Naive thymus-derived CD4-positive, alpha-beta T cell (primary cell): ENCODE results near the gene PRM3. TPM values are rescaled to one million over a fixed set of nuclear protein-coding genes. Genes with fewer than 3 reads are reported as not detected.

ENCODE experiments used
- ATAC-seq: fragments of 150-1000 bp; cut with Tn5 transposase; 2 replicates; pipeline ENCODE4 v1.10.0; 2021; ENCODE audit warnings: mild to moderate bottlenecking, moderate library complexity
- CTCF ChIA-PET: fragments of 350-600 bp; sonication (Branson Sonifier 250); formaldehyde crosslinking; loops from one replicate; lab custom pipeline; 2021; ENCODE audit warnings: antibody characterized with exemption; lab: Charles Lee
- POLR2A ChIA-PET: fragments of 350-600 bp; sonication (Branson Sonifier 250); formaldehyde crosslinking; loops from one replicate; lab custom pipeline; 2021; ENCODE audit warnings: antibody characterized with exemption, inconsistent platforms; lab: Charles Lee
- DNase-seq, 9 donors: peaks; one replicate each; pipeline versions ENCODE4 v3.0.0 to v3.0.0-alpha.2; 2020 to 2022; ENCODE audit warnings: mixed read lengths in 1 of 9
- H3K27ac ChIP-seq: one replicate; pipeline ENCODE4 v1.7.0; 2013; ENCODE audit warnings: mild to moderate bottlenecking, low read depth, low read length, moderate library complexity
- H3K27me3 ChIP-seq, 2 donors: one replicate each; pipeline ENCODE4 v1.7.0; 2013; ENCODE audit warnings: low read length in 2 of 2, mild to moderate bottlenecking in 2 of 2, moderate library complexity in 2 of 2; ENCODE audit not compliant: control insufficient read depth in 2 of 2, insufficient read depth in 2 of 2
- H3K36me3 ChIP-seq, 3 experiments: 1 replicate in 2 of 3; 2 replicates in 1 of 3; pipeline ENCODE4 v1.7.0; 2013; ENCODE audit warnings: low read length in 3 of 3, mild to moderate bottlenecking in 3 of 3, moderate library complexity in 1 of 3; ENCODE audit not compliant: insufficient read depth in 3 of 3, control insufficient read depth in 2 of 3
- H3K4me1 ChIP-seq, 2 donors: one replicate each; pipeline ENCODE4 v1.7.0; 2013; ENCODE audit warnings: low read length in 2 of 2, mild to moderate bottlenecking in 2 of 2, moderate library complexity in 1 of 2; ENCODE audit not compliant: control insufficient read depth in 2 of 2, insufficient read depth in 2 of 2
- H3K4me3 ChIP-seq: 2 replicates; pipeline ENCODE4 v1.7.0; 2013; ENCODE audit warnings: mild to moderate bottlenecking, low read length
- H3K9me3 ChIP-seq, 3 experiments: 1 replicate in 2 of 3; 2 replicates in 1 of 3; pipeline ENCODE4 v1.7.0; 2013; ENCODE audit warnings: low read length in 3 of 3; ENCODE audit not compliant: control insufficient read depth in 2 of 3
- H3K27ac Mint-ChIP-seq, 9 donors: one replicate each; pipeline ENCODE4 v1.8.0; 2020 to 2022; ENCODE audit warnings: mixed read lengths in 9 of 9, mild to moderate bottlenecking in 8 of 9, moderate library complexity in 5 of 9, inconsistent platforms in 2 of 9
- H3K27me3 Mint-ChIP-seq, 5 donors: one replicate each; pipeline ENCODE4 v1.8.0; 2021 to 2022; ENCODE audit warnings: mixed read lengths in 5 of 5, mild to moderate bottlenecking in 1 of 5
- H3K36me3 Mint-ChIP-seq, 5 donors: one replicate each; pipeline ENCODE4 v1.8.0; 2020 to 2022; ENCODE audit warnings: mixed read lengths in 5 of 5, mild to moderate bottlenecking in 3 of 5, inconsistent platforms in 1 of 5
- H3K4me1 Mint-ChIP-seq, 7 donors: one replicate each; pipeline ENCODE4 v1.8.0; 2020 to 2022; ENCODE audit warnings: mixed read lengths in 7 of 7, mild to moderate bottlenecking in 3 of 7, inconsistent platforms in 1 of 7
- H3K4me3 Mint-ChIP-seq, 10 donors: one replicate each; pipeline ENCODE4 v1.8.0; 2020 to 2022; ENCODE audit warnings: mild to moderate bottlenecking in 10 of 10, mixed read lengths in 10 of 10, moderate library complexity in 6 of 10, inconsistent platforms in 2 of 10
- H3K9me3 Mint-ChIP-seq, 11 donors: one replicate each; pipeline ENCODE4 v1.8.0; 2020 to 2022; ENCODE audit warnings: mixed read lengths in 11 of 11, mild to moderate bottlenecking in 4 of 11, inconsistent platforms in 1 of 11, moderate library complexity in 1 of 11
- intact Hi-C, 2 donors: fragments of 100-400 bp; cut with micrococcal nuclease; formaldehyde crosslinking; loops; one replicate each; pipeline ENCODE4 v1.15.1; 2023
- polyA plus RNA-seq, 2 donors: library from polyadenylated mRNA; unstranded; fragments of 300-500 nt; fragmentation: Illumina TruSeq; gene quantifications; one replicate each; pipeline ENCODE4 v1.2.3, GENCODE V29; 2021
- total RNA-seq, 6 experiments: library from RNA in 5 of 6; stranded (reverse) in 5 of 6; gene quantifications; 1 replicate in 5 of 6; 2 replicates in 1 of 6; pipeline ENCODE4 v1.2.3 and lab custom pipeline; 2021 to 2026

Gene PRM3
- total and polyA plus RNA-seq, 7 experiments from 2014 or later, result not detected

DNA sequence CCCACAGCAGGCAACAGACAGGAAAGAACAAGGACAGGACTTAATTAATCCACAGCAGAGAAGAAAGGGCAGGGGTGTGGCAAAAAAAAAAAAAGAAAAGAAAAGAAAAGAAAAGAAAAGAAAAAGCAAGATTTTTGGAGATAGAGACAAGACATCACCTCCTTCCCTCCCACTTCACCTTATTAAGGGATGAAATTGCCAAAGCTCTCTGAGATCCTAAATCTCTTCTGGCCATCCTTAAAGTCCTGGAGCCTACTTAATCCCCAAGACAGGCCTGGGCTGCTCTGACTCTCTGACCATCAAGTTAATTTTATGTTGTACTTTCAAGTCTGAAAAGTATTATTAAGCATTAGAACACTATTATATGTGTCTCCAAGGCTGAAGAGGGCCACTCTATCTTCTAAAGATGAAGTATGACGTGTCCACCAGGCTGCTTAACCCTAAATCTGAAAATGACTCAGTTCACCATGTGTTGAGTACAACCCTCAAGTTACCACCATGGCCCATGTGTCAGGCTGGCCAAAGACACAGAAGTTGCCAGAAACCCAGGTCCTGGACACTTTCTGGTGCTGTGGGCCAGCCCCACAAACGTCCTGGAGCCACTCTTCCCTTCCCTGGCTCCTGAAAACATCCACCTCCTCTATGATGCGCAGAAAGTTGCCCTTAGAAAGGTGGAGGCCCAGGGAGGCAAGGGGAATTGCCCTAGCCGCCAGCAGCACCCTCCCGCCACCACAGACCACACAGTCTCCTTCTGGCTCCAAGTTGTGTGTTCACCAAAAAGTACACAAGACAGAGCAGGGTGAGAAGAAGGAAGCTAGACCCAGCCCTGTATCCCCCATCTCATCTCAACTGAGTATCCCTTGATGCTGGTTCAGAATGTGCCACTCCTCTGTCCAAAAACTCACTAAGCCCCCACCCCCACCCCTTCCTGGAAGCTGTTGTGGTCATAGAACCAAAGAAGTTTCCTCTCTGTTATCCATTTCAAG lies 20.1 kb downstream of the PRM3 start:
- Mint-ChIP-seq H3K4me1 (peaks cover 24 to 52% (median 46%) of the 10 kb centered on the region in 7 donors), H3K4me3 (peak overlapping the region; percentile 68 to 94 (median 88)), H3K36me3 (peaks cover 0 to 47% (median 5%) of the 10 kb centered on the region in 5 donors), H3K27me3 (no peaks in the 10 kb centered on the region), H3K9me3 (peaks cover 0 to 2% (median 0%) of the 10 kb centered on the region in 11 donors), H3K27ac (peak overlapping the region; percentile 43 to 95 (median 81))
- no peaks in the 10 kb centered on the region for H3K27me3 ChIP-seq
- ATAC-seq (no peak), DNase-seq (peak in 3 of 9 donors; percentile 17 to 61 (median 60))
- POLR2A ChIA-PET, result interaction anchor here (0.6 to 8.2 kb wide), 10 partner anchors 11 to 309 kb away, joined by 3 to 244 read pairs (median 4); partner anchors contain the start of gene CLEC16A
- H3K27ac ChIP-seq, result peak overlapping the region; percentile 48
- peaks cover 0 to 8% (median 6%) of the 10 kb centered on the region in 3 experiments for H3K36me3 ChIP-seq
- CTCF ChIA-PET, result interaction anchor here (1.0 to 6.0 kb wide), 9 partner anchors 17 to 290 kb away, joined by 3 to 31 read pairs (median 7); no protein-coding TSS in a partner anchor
- peak overlapping the region; percentile 85 for H3K4me3 ChIP-seq
- no peaks in the 10 kb centered on the region for H3K9me3 ChIP-seq
- peaks cover 40 to 49% of the 10 kb centered on the region in 2 donors for H3K4me1 ChIP-seq
- intact Hi-C loops, result loop anchor here (2.0 to 10.0 kb wide), 6 partner anchors 159 to 831 kb away; partner anchors contain the start of genes LITAF (in 1 of the 2) and NUBP1 (in 1 of the 2)

DNA sequence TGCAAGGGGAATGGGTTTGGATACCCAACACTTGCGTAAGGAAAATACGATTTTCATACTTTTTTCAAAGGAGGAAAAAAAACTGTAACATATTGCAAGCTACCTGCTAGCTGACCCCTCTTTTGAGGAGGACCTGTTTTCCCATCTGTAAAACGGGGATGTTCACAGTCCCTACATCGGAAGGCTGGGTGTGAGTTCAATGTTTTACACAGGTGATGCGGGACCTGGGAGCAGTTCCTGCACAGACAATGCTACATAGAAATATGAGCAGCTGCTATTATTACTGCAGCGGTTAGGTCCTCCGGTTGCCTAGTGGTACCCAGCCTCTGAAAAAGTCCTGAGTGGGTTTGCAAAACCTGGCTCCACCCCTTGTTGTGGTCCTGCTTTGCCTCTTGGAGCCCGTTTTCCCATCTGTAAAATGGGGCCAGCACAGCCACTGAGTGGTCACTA lies 20.9 kb downstream of the PRM3 start:
- no peaks in the 10 kb centered on the region for H3K27me3 ChIP-seq
- POLR2A ChIA-PET, result interaction anchor here (1.0 to 8.2 kb wide), 5 partner anchors 15 to 308 kb away, joined by 3 to 244 read pairs (median 4); partner anchors contain the start of gene CLEC16A
- peaks cover 0 to 8% (median 6%) of the 10 kb centered on the region in 3 experiments for H3K36me3 ChIP-seq
- Mint-ChIP-seq H3K4me1 (peaks cover 24 to 53% (median 38%) of the 10 kb centered on the region in 7 donors), H3K27ac (peak overlapping the region; percentile 86 to 96 (median 92)), H3K9me3 (peaks cover 0 to 2% (median 0%) of the 10 kb centered on the region in 11 donors), H3K36me3 (peaks cover 0 to 53% (median 5%) of the 10 kb centered on the region in 5 donors), H3K4me3 (peak overlapping the region; percentile 68 to 94 (median 88)), H3K27me3 (no peaks in the 10 kb centered on the region)
- peaks cover 33 to 41% of the 10 kb centered on the region in 2 donors for H3K4me1 ChIP-seq
- CTCF ChIA-PET, result interaction anchor here (1.0 to 1.5 kb wide), 3 partner anchors 19 to 119 kb away, joined by 3 to 5 read pairs (median 3); no protein-coding TSS in a partner anchor
- no peaks in the 10 kb centered on the region for H3K9me3 ChIP-seq
- H3K27ac ChIP-seq, result peak overlapping the region; percentile 48
- no peak for DNase-seq
- H3K4me3 ChIP-seq, result peak overlapping the region; percentile 85
- intact Hi-C loops, result loop anchor here (1.0 to 10.0 kb wide), 9 partner anchors 19 to 832 kb away; partner anchors contain the start of genes LITAF (in 1 of the 2) and NUBP1 (in 1 of the 2)
- ATAC-seq, result no peak

DNA sequence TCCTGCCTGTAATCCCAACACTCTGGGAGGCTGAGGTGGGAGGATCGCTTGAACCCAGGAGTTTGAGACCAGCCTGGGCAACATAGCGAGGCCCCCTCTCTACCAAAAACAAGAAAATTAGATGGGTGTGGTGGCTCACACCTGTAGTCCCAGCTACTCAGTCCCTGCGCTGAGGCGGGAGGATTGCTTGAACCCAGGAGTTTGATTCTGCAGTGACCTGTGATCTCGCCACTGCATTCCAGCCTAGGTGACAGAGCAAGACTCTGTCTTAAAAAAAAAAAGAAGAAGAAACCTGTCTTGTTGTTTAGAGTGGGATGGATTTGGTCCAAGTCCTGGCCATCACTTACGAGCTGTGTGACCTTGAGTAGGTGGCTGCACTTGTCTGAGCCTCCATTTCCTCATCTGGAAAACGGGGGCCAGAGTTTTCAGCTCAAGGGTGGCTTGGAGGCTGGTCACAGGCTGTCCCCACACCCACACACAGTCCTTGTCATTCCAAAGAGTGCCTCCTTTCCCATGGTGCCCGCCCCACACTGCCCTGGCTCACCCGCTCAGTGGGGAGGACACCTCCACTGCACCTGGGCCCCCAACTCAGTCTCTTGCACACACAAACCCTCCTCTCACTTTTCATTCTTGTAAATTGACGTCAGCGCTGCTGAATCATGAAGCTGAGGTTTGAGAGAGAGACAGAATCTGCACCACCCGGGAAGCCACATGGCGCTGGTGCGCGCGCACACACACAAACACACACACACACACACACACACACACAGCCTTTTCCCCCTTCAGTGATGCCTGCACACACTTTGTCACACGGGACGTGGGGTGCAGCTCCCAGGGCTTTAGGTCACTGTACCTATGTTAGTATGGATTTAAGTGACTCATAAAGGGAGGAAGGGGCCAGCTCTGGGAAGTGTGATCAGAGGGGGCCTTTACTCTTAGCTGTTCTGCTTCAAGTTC lies 21.6 kb downstream of the PRM3 start:
- ChIA-PET CTCF (interaction anchor here (0.6 to 1.5 kb wide), 6 partner anchors 12 to 395 kb away, joined by 3 to 5 read pairs (median 4); no protein-coding TSS in a partner anchor), POLR2A (interaction anchor here (0.6 to 8.2 kb wide), 9 partner anchors 11 to 307 kb away, joined by 3 to 244 read pairs (median 4); partner anchors contain the start of gene CLEC16A)
- Histone ChIP-seq H3K9me3 (no peaks in the 10 kb centered on the region), H3K27ac (peak overlapping the region; percentile 46), H3K4me1 (peaks cover 26 to 34% of the 10 kb centered on the region in 2 donors), H3K27me3 (no peaks in the 10 kb centered on the region), H3K36me3 (peaks cover 0 to 8% (median 6%) of the 10 kb centered on the region in 3 experiments), H3K4me3 (peak overlapping the region; percentile 85)
- H3K4me3 Mint-ChIP-seq, result peak overlapping the region; percentile 68 to 94 (median 82)
- H3K27ac Mint-ChIP-seq, result peak overlapping the region; percentile 86 to 96 (median 92)
- ATAC-seq (peak; percentile 50), DNase-seq (peak; percentile 52 to 82 (median 74))
- H3K36me3 Mint-ChIP-seq, result peaks cover 0 to 55% (median 5%) of the 10 kb centered on the region in 5 donors
- intact Hi-C loops, result loop anchor here (1.0 to 10.0 kb wide), 9 partner anchors 19 to 833 kb away; partner anchors contain the start of genes LITAF (in 1 of the 2) and NUBP1 (in 1 of the 2)
- H3K9me3 Mint-ChIP-seq, result peaks cover 0 to 2% (median 0%) of the 10 kb centered on the region in 11 donors
- peaks cover 18 to 51% (median 31%) of the 10 kb centered on the region in 7 donors for H3K4me1 Mint-ChIP-seq
- no peaks in the 10 kb centered on the region for H3K27me3 Mint-ChIP-seq

DNA sequence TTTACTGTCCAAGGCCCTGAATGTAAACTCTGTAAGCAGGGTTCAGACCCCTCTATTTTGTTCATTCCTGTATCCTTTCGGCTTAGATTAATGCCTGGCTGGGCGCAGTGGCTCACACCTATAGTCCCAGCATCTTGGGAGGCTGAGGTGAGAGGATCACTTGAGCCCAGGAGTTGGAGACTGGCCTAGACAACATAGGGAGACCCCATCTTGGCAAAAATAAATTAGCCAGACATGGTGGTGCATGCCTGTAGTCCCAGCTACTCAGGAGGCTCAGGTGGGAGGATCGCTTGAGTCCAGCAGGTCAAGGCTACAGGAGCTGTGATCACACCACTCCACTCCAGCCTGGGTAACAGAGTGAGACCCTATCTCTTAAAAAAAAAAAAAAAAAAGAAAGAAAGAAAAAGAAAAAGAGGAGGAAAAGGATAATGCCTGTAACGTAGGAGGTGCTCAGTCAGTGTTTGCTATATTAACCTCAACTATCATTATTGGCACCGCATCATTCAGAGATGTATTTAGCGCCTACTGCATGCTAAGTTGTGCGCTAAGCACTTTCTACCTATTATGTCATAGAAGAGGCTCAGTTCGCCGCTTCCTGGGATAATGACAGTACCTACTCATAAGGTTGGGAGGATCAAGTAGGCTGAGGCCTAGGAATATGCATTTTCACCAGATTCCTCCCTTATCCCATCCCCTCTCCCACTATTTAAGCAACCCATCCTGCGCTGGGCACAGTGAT lies 22.5 kb downstream of the PRM3 start:
- Mint-ChIP-seq H3K36me3 (peaks cover 0 to 55% (median 5%) of the 10 kb centered on the region in 5 donors), H3K9me3 (no peaks in the 10 kb centered on the region), H3K27me3 (no peaks in the 10 kb centered on the region), H3K4me1 (peaks cover 18 to 55% (median 31%) of the 10 kb centered on the region in 7 donors), H3K4me3 (peak overlapping the region in 1 of 10 donors; percentile 6), H3K27ac (peak overlapping the region in 7 of 9 donors; percentile 25 to 92 (median 83))
- POLR2A ChIA-PET, result interaction anchor here (1.1 to 1.2 kb wide), 2 partner anchors 12 to 15 kb away, joined by 3 to 6 read pairs; no protein-coding TSS in a partner anchor
- Histone ChIP-seq H3K4me1 (peaks cover 25 to 33% of the 10 kb centered on the region in 2 donors), H3K27ac (peak overlapping the region; percentile 46), H3K27me3 (no peaks in the 10 kb centered on the region), H3K9me3 (no peaks in the 10 kb centered on the region), H3K4me3 (no peak overlapping the region), H3K36me3 (peaks cover 0 to 6% (median 3%) of the 10 kb centered on the region in 3 experiments)
- DNase-seq (no peak), ATAC-seq (no peak)
- intact Hi-C loops, result loop anchor here (10.0 kb wide), 4 partner anchors 196 to 834 kb away; partner anchors contain the start of genes LITAF (in 1 of the 2) and NUBP1 (in 1 of the 2)
- CTCF ChIA-PET, result no interaction called here
